Measurements from ENCODE around the gene LNX1.

DNA sequence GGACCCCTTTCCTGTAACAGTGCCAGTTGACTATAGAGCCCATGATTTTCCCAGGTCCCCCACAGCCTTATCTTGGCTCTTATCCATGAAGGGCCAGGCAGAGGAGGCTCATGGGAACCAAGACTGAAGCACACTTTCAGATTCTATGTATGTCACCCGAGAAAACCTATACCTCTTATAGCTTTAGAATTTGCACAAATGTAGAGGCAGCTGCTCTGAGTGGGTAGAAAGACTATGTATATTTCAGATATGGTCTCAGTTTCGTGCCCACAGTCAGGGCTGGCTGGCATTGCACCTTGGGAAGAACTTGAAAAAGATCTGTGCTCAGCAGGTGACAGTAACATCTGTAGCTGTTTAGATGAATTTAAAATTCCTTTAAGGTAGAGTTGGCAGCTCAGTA lies 8.3 kb upstream of the LNX1 start:
- TF ChIP-seq POLR2AphosphoS5 (IDR thresholded peaks at IDR 0.05) (no peak), POLR2A (IDR thresholded peaks at IDR 0.05) (no peak)
- TF ChIP-seq, protein P1, sequence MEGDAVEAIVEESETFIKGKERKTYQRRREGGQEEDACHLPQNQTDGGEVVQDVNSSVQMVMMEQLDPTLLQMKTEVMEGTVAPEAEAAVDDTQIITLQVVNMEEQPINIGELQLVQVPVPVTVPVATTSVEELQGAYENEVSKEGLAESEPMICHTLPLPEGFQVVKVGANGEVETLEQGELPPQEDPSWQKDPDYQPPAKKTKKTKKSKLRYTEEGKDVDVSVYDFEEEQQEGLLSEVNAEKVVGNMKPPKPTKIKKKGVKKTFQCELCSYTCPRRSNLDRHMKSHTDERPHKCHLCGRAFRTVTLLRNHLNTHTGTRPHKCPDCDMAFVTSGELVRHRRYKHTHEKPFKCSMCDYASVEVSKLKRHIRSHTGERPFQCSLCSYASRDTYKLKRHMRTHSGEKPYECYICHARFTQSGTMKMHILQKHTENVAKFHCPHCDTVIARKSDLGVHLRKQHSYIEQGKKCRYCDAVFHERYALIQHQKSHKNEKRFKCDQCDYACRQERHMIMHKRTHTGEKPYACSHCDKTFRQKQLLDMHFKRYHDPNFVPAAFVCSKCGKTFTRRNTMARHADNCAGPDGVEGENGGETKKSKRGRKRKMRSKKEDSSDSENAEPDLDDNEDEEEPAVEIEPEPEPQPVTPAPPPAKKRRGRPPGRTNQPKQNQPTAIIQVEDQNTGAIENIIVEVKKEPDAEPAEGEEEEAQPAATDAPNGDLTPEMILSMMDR (IDR thresholded peaks at IDR 0.05), result no peak

Measured in sigmoid colon (tissue), 4 donors.